Sigmoid colon (tissue), 7 donors: ENCODE measurements around the gene EFNA2. TPM values are rescaled to one million over a fixed set of nuclear protein-coding genes. Genes with fewer than 3 reads are reported as not detected.

Experiments used
- DNase-seq: peaks from one replicate; pipeline ENCODE4 v3.0.0-alpha.2; 2019
- H3K27ac ChIP-seq, 4 donors: fragments of 200-600 bp; sonication (generic); one replicate each; pipeline ENCODE4 v1.5.1; 2016 to 2019; ENCODE audit warnings: mild to moderate bottlenecking in 1 of 4
- H3K27me3 ChIP-seq, 3 donors: fragments of 200-600 bp; sonication (generic); one replicate each; pipeline ENCODE4 v1.5.1; 2019; ENCODE audit warnings: mild to moderate bottlenecking in 1 of 3
- H3K36me3 ChIP-seq, 4 donors: fragments of 200-600 bp; sonication (generic); one replicate each; pipeline ENCODE4 v1.5.1; 2016 to 2019
- H3K4me1 ChIP-seq, 4 donors: fragments of 200-600 bp; sonication (generic); one replicate each; pipeline ENCODE4 v1.5.1; 2017 to 2019
- H3K4me3 ChIP-seq, 4 donors: fragments of 200-600 bp; sonication (generic); one replicate each; pipeline ENCODE4 v1.5.1; 2017 to 2019; ENCODE audit warnings: mild to moderate bottlenecking in 2 of 4, moderate library complexity in 1 of 4
- H3K9me3 ChIP-seq, 4 donors: fragments of 200-600 bp in 3 of 4; sonication (generic) in 3 of 4; one replicate each; pipeline versions ENCODE4 v1.5.1 to v1.6.1; 2013 to 2019
- CTCF ChIP-seq, 4 experiments: fragments of 450-650 bp in 3 of 4; fragments of 200-600 bp in 1 of 4; IDR thresholded peaks; one replicate each; pipeline ENCODE4 v1.5.1; 2016 to 2019; ENCODE audit warnings: antibody characterized with exemption in 4 of 4, mild to moderate bottlenecking in 3 of 4, moderate library complexity in 2 of 4
- EP300 ChIP-seq, 4 donors: sonication (generic); formaldehyde crosslinking; IDR thresholded peaks; one replicate each; pipeline ENCODE4 v1.6.1; 2017; ENCODE audit warnings: antibody characterized with exemption in 4 of 4
- POLR2A ChIP-seq, 2 donors: fragments of 450-650 bp; IDR thresholded peaks; one replicate each; pipeline ENCODE4 v1.6.1; 2016; ENCODE audit warnings: antibody characterized with exemption in 2 of 2, mild to moderate bottlenecking in 2 of 2, moderate library complexity in 2 of 2
- POLR2AphosphoS5 ChIP-seq, 4 donors: sonication (generic); formaldehyde crosslinking; IDR thresholded peaks; one replicate each; pipeline ENCODE4 v1.6.1; 2017; ENCODE audit warnings: antibody characterized with exemption in 4 of 4
- WGBS, 2 donors: extraction: QIAGEN DNeasy Blood & Tissue Kit; methylation state at CpG; one replicate each; pipeline ENCODE4 v1.1.7; 2013; 5-methylcytosine and 5-hydroxymethylcytosine counted together
- intact Hi-C: fragments of 100-400 bp; cut with DNase I; formaldehyde crosslinking; loops from one replicate; pipeline ENCODE4 v1.15.1; 2023
- polyA plus RNA-seq, 3 donors: library from polyadenylated mRNA; stranded (reverse); fragments of 200-250 nt; gene quantifications; one replicate each; pipeline ENCODE4 v1.2.3, GENCODE V29; 2013
- total RNA-seq, 4 donors: library from RNA; depleted of rRNA; stranded (reverse); fragments of >200 nt; gene quantifications; one replicate each; pipeline ENCODE4 v1.1.0, GENCODE V29; 2016
- donor health status: healthy with polysubstance abuse.
- donor health status: Bipolar disorder and iron deficiency.
- donor health status: healthy.

The EFNA2 gene
- total and polyA plus RNA-seq, 7 donors = 23.4 to 40.6 (median 25.2) TPM; not detected in 4

GRCh38 chr19:1263188-1263587, 22.5 kb upstream of the EFNA2 start:
- WGBS, 2 donors = 46 to 53% methylated on average over 5 of the region's 5 CpGs
- Histone ChIP-seq H3K27me3 (no peaks in the 10 kb centered on the region), H3K4me1 (peaks cover 0 to 77% (median 77%) of the 10 kb centered on the region in 4 donors)

GRCh38 chr19:1264801-1265614, 20.7 kb upstream of the EFNA2 start:
- Histone ChIP-seq H3K27ac (peak overlapping the region; percentile 88 to 96 (median 94)), H3K4me3 (peak overlapping the region in 1 of 4 donors; percentile 63), H3K9me3 (no peaks in the 10 kb centered on the region), H3K27me3 (no peaks in the 10 kb centered on the region), H3K36me3 (no peaks in the 10 kb centered on the region), H3K4me1 (peaks cover 0 to 69% (median 67%) of the 10 kb centered on the region in 4 donors)
- TF ChIP-seq POLR2A (IDR thresholded peaks at IDR 0.05) (no peak), EP300 (IDR thresholded peaks at IDR 0.05) (peak in 1 of 4 donors; percentile 5), POLR2AphosphoS5 (IDR thresholded peaks at IDR 0.05) (peak in 1 of 4 donors; percentile 60)
- peak; percentile 93 for DNase-seq
- intact Hi-C loops = loop anchor here (10.0 kb wide), 1 partner anchor 690 kb away; the partner anchor contains the start of gene BSG
- WGBS, 2 donors = 64 to 72% methylated on average over 26 of the region's 26 CpGs

More at GRCh38 chr19:1263188-1263587, 22.5 kb upstream of the EFNA2 start:
- no peaks in the 10 kb centered on the region for H3K9me3 ChIP-seq
- no peak for TF ChIP-seq CTCF (IDR thresholded peaks at IDR 0.05)
- TF ChIP-seq POLR2A (IDR thresholded peaks at IDR 0.05) = no peak
- intact Hi-C loops = loop anchor here (10.0 kb wide), 1 partner anchor 688 kb away; the partner anchor contains the start of gene BSG
- no peak overlapping the region for H3K4me3 ChIP-seq
- no peak for DNase-seq
- H3K27ac ChIP-seq = peak overlapping the region; percentile 96 to 100 (median 100)
- peaks cover 0 to under 1% (median 0%) of the 10 kb centered on the region in 4 donors for H3K36me3 ChIP-seq

GRCh38 chr19:1265615-1266128, 20.0 kb upstream of the EFNA2 start:
- no peaks in the 10 kb centered on the region for H3K27me3 ChIP-seq
- intact Hi-C loops = loop anchor here (1.0 to 10.0 kb wide), 2 partner anchors 16 to 691 kb away; partner anchors contain the start of gene BSG
- H3K4me1 ChIP-seq = peaks cover 0 to 69% (median 66%) of the 10 kb centered on the region in 4 donors
- peak overlapping the region in 3 of 4 donors; percentile 48 to 63 (median 53) for H3K4me3 ChIP-seq
- peak overlapping the region; percentile 88 to 96 (median 94) for H3K27ac ChIP-seq
- 13 to 25% methylated on average over 28 of the region's 28 CpGs for WGBS, 2 donors
- DNase-seq = peak; percentile 92
- H3K36me3 ChIP-seq = no peaks in the 10 kb centered on the region
- H3K9me3 ChIP-seq = no peaks in the 10 kb centered on the region
- TF ChIP-seq POLR2AphosphoS5 (IDR thresholded peaks at IDR 0.05) = peak in 2 of 4 donors; percentile 23 to 31
- no peak for TF ChIP-seq POLR2A (IDR thresholded peaks at IDR 0.05)
- TF ChIP-seq CTCF (IDR thresholded peaks at IDR 0.05) = no peak
- peak in 1 of 4 donors; percentile 7 for TF ChIP-seq EP300 (IDR thresholded peaks at IDR 0.05)

- Histone ChIP-seq H3K4me3 (peak overlapping the region; percentile 28 to 63 (median 50)), H3K36me3 (peaks cover 3 to 6% (median 6%) of the 10 kb centered on the region in 4 donors), H3K9me3 (no peaks in the 10 kb centered on the region), H3K4me1 (peaks cover 0 to 73% (median 69%) of the 10 kb centered on the region in 4 donors), H3K27ac (peak overlapping the region; percentile 88 to 96 (median 94)), H3K27me3 (no peaks in the 10 kb centered on the region)
- peak; percentile 94 for DNase-seq
- WGBS, 2 donors = 1 to 2% methylated on average over 84 of the region's 84 CpGs
- intact Hi-C loops = loop anchor here (1.0 to 10.0 kb wide), 2 partner anchors 17 to 692 kb away; partner anchors contain the start of gene BSG
- peak in 2 of 4 donors; percentile 30 to 74 for TF ChIP-seq POLR2AphosphoS5 (IDR thresholded peaks at IDR 0.05)
- TF ChIP-seq POLR2A (IDR thresholded peaks at IDR 0.05) = no peak
- no peak for TF ChIP-seq CTCF (IDR thresholded peaks at IDR 0.05)
- no peak for TF ChIP-seq EP300 (IDR thresholded peaks at IDR 0.05)
Measured at GRCh38 chr19:1266129-1266915, 19.4 kb upstream of the EFNA2 start.
